ENCODE measurements around the gene LCN9.

DNA sequence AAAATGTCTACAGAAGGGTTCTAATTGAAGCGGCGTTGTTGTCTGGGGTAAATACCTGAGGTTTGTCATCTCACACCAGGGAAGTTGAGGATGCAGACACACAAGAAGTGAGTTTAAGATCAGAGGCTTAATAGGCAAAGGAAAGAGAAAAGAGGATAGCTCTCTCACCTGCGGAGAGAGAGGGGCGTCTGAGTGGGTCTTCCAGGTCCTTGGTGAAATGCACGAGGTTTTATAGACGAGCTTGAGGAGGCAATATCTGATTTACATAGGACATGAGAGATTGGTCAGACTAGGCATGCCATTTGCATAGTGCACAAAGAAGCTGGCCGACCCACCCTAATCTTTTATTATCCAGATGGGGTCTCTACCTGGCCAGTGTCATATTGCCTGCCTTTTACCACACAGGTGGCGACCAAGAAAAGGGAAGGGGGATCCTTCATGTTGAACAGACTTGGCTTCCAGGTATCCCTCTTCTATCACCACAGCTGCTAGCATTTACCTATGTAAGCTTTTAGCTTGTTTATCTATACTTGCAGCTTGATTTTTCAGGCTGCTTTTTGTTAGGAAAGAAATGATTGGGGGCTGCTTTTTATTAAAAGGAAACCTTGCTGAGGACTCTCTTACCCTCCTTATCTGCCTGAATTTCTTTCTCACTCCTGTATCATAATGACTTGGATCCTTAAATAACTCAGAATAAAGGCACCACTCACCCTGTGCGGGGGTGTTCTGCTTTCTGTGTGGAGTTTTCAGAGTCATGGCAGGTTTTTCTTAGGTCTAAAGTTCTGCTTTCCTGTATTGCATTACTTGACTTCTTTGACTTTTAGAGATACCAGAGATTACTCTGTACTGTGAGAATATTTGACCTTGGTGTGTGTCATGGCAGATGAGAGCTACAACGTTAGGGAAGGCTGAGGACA lies 14.4 kb upstream of the LCN9 start:
- TF ChIP-seq POLR2A (IDR thresholded peaks at IDR 0.05) (no peak), POLR2AphosphoS5 (IDR thresholded peaks at IDR 0.05; ENCODE audit: insufficient read depth in 1 of 2, low read depth in 1 of 2) (no peak)
- TF ChIP-seq, protein P1, sequence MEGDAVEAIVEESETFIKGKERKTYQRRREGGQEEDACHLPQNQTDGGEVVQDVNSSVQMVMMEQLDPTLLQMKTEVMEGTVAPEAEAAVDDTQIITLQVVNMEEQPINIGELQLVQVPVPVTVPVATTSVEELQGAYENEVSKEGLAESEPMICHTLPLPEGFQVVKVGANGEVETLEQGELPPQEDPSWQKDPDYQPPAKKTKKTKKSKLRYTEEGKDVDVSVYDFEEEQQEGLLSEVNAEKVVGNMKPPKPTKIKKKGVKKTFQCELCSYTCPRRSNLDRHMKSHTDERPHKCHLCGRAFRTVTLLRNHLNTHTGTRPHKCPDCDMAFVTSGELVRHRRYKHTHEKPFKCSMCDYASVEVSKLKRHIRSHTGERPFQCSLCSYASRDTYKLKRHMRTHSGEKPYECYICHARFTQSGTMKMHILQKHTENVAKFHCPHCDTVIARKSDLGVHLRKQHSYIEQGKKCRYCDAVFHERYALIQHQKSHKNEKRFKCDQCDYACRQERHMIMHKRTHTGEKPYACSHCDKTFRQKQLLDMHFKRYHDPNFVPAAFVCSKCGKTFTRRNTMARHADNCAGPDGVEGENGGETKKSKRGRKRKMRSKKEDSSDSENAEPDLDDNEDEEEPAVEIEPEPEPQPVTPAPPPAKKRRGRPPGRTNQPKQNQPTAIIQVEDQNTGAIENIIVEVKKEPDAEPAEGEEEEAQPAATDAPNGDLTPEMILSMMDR (IDR thresholded peaks at IDR 0.05), result no peak

Measured in vagina (tissue), 2 donors.